Measurements from ENCODE around the gene GAS7. TPM values are rescaled to one million over a fixed set of nuclear protein-coding genes. Genes with fewer than 3 reads are reported as not detected.

Gene GAS7
- total RNA-seq, 1 experiment from 2014 or later = 12.3 TPM

- POLR2A ChIA-PET = no interaction called here
- no peak for TF ChIP-seq MXD4 (CRISPR knock-in tag; IDR thresholded peaks at IDR 0.05; ENCODE audit: borderline replicate concordance)
- no peak for TF ChIP-seq SMAD3 (CRISPR knock-in tag; IDR thresholded peaks at IDR 0.05; ENCODE audit: borderline replicate concordance)
- TF ChIP-seq NFYB (CRISPR knock-in tag; conservative IDR thresholded peaks at IDR 0.05; ENCODE audit: low read depth) = no peak
- no peak for TF ChIP-seq ZNF317 (CRISPR knock-in tag; IDR thresholded peaks at IDR 0.05; ENCODE audit: borderline replicate concordance, low read depth)
- no peak for TF ChIP-seq E2F4 (CRISPR knock-in tag; IDR thresholded peaks at IDR 0.05; ENCODE audit: borderline replicate concordance, low read depth)
- no peak for TF ChIP-seq AFF4 (CRISPR knock-in tag; IDR thresholded peaks at IDR 0.05; ENCODE audit: borderline replicate concordance)
- no peak for TF ChIP-seq IRF2 (CRISPR knock-in tag; IDR thresholded peaks at IDR 0.05; ENCODE audit: borderline replicate concordance, low read depth)
- no peak for TF ChIP-seq ERG (CRISPR knock-in tag; IDR thresholded peaks at IDR 0.05)
- TF ChIP-seq CREM (CRISPR knock-in tag; IDR thresholded peaks at IDR 0.05) = no peak
- no peak for TF ChIP-seq ZNF263 (CRISPR knock-in tag; IDR thresholded peaks at IDR 0.05; ENCODE audit: low read depth)
- TF ChIP-seq ZNF416 (CRISPR knock-in tag; IDR thresholded peaks at IDR 0.05) = no peak
- no peak for TF ChIP-seq CREB1 (CRISPR knock-in tag; IDR thresholded peaks at IDR 0.05)
- TF ChIP-seq ZNF219 (CRISPR knock-in tag; IDR thresholded peaks at IDR 0.05; ENCODE audit: borderline replicate concordance) = no peak
- TF ChIP-seq MLX (CRISPR knock-in tag; IDR thresholded peaks at IDR 0.05) = no peak
- TF ChIP-seq GRHL2 (CRISPR knock-in tag; IDR thresholded peaks at IDR 0.05; ENCODE audit: insufficient replicate concordance, severe bottlenecking) = no peak
- TF ChIP-seq ZNF396 (CRISPR knock-in tag; IDR thresholded peaks at IDR 0.05; ENCODE audit: borderline replicate concordance) = no peak
- TF ChIP-seq TEAD1 (CRISPR knock-in tag; IDR thresholded peaks at IDR 0.05) = no peak
Observed at GRCh38 chr17:10156599-10156947, 41.8 kb downstream of the GAS7 start.

GRCh38 chr17:10156077-10156435, 42.4 kb downstream of the GAS7 start:
- no peaks in the 10 kb centered on the region for H3K4me1 Mint-ChIP-seq
- no peaks in the 10 kb centered on the region for H3K36me3 Mint-ChIP-seq
- ChIA-PET POLR2A (no interaction called here), CTCF (no interaction called here)
- ATAC-seq = no peak
- no peaks in the 10 kb centered on the region for H3K9me3 Mint-ChIP-seq
- H3K4me3 Mint-ChIP-seq = no peak overlapping the region
- H3K27me3 Mint-ChIP-seq (ENCODE audit: low read depth) = no peaks in the 10 kb centered on the region
- DNase-seq (ENCODE audit: low spot score) = no peak
- no peak overlapping the region for H3K27ac Mint-ChIP-seq
- no peak for TF ChIP-seq TEAD1 (CRISPR knock-in tag; IDR thresholded peaks at IDR 0.05)
- no peak for TF ChIP-seq AR (CRISPR knock-in tag; IDR thresholded peaks at IDR 0.05)
- TF ChIP-seq E2F1 (CRISPR knock-in tag; IDR thresholded peaks at IDR 0.05) = no peak
- TF ChIP-seq USF1 (CRISPR knock-in tag; IDR thresholded peaks at IDR 0.05) = no peak
- no peak for TF ChIP-seq ZNF121 (CRISPR knock-in tag; IDR thresholded peaks at IDR 0.05)
- no peak for TF ChIP-seq ZNF671 (CRISPR knock-in tag; IDR thresholded peaks at IDR 0.05)

More at GRCh38 chr17:10156599-10156947, 41.8 kb downstream of the GAS7 start:
- CTCF ChIA-PET = no interaction called here
- H3K36me3 Mint-ChIP-seq = no peaks in the 10 kb centered on the region
- no peaks in the 10 kb centered on the region for H3K9me3 Mint-ChIP-seq
- H3K27ac Mint-ChIP-seq = no peak overlapping the region
- no peaks in the 10 kb centered on the region for H3K4me1 Mint-ChIP-seq
- no peak for DNase-seq (ENCODE audit: low spot score)
- H3K27me3 Mint-ChIP-seq (ENCODE audit: low read depth) = no peaks in the 10 kb centered on the region
- H3K4me3 Mint-ChIP-seq = no peak overlapping the region
- no peak for ATAC-seq

Measured in WTC11 (cell line).